HL-60 (cell line): ENCODE results near the gene PCDH1.

Source experiments
- CTCF ChIP-seq: IDR thresholded peaks from one replicate; pipeline ENCODE4 v1.5.1; 2011; ENCODE audit warnings: low read length, control low read depth, inconsistent platforms; ENCODE audit not compliant: insufficient read depth
- POLR2AphosphoS5 ChIP-seq: IDR thresholded peaks from 2 replicates; pipeline ENCODE4 v1.6.1; 2012; ENCODE audit warnings: low read depth
- REST ChIP-seq: IDR thresholded peaks from 2 replicates; pipeline ENCODE4 v1.6.1; 2012; ENCODE audit warnings: low read depth; ENCODE audit not compliant: insufficient replicate concordance
- SPI1 ChIP-seq: IDR thresholded peaks from 2 replicates; pipeline ENCODE4 v1.6.1; 2012; ENCODE audit warnings: low read depth, mild to moderate bottlenecking, borderline replicate concordance

- no peak for TF ChIP-seq CTCF
- no peak for TF ChIP-seq REST
- no peak for TF ChIP-seq SPI1
- no peak for TF ChIP-seq POLR2AphosphoS5
These were observed 639 bp downstream of the PCDH1 start for GRCh38 chr5:141877356-141878185.
